HT-29 (cell line): ENCODE results near the gene SPDYE1. TPM values are rescaled to one million over a fixed set of nuclear protein-coding genes. Genes with fewer than 3 reads are reported as not detected.
"Not testable (repeated sequence)": the region's sequence is repeated elsewhere in the genome, so short reads cannot be mapped to it uniquely, and the experiment has no call there.

Source experiments
- DNase-seq: peaks from one replicate; pipeline ENCODE4 v3.0.0-alpha.2; 2015; ENCODE audit warnings: low spot score
- total RNA-seq: library from RNA; depleted of rRNA; stranded (reverse); fragments of >200 nt; shearing (Covaris generic); gene quantifications from 2 replicates; pipeline ENCODE4 v1.2.3, GENCODE V29; 2014

The SPDYE1 gene
- total RNA-seq, 1 experiment from 2014 or later = not detected

GRCh38 chr7:43992896-43993295, 4.8 kb upstream of the SPDYE1 start:
- not testable (repeated sequence) for DNase-seq

GRCh38 chr7:43994681-43995080, 3.0 kb upstream of the SPDYE1 start:
- DNase-seq = not testable (repeated sequence)

GRCh38 chr7:44012081-44012480, 14.4 kb downstream of the SPDYE1 start:
- not testable (repeated sequence) for DNase-seq

GRCh38 chr7:44015090-44015489, 17.4 kb downstream of the SPDYE1 start:
- not testable (repeated sequence) for DNase-seq

GRCh38 chr7:44018857-44019807, 21.4 kb downstream of the SPDYE1 start:
- peak; percentile 98 for DNase-seq

- not testable (repeated sequence) for DNase-seq
These were observed 22.1 kb downstream of the SPDYE1 start for GRCh38 chr7:44019825-44020224.

GRCh38 chr7:44022069-44022468, 24.4 kb downstream of the SPDYE1 start:
- not testable (repeated sequence) for DNase-seq

GRCh38 chr7:44022796-44023467, 25.2 kb downstream of the SPDYE1 start:
- DNase-seq = not testable (repeated sequence)

GRCh38 chr7:44029433-44029832, 31.7 kb downstream of the SPDYE1 start:
- not testable (repeated sequence) for DNase-seq

GRCh38 chr7:44030029-44030428, 32.3 kb downstream of the SPDYE1 start:
- DNase-seq = not testable (repeated sequence)

GRCh38 chr7:44031319-44031718, 33.6 kb downstream of the SPDYE1 start:
- DNase-seq = not testable (repeated sequence)

GRCh38 chr7:44032031-44032430, 34.3 kb downstream of the SPDYE1 start:
- not testable (repeated sequence) for DNase-seq

GRCh38 chr7:44033971-44034844, 36.5 kb downstream of the SPDYE1 start:
- DNase-seq = not testable (repeated sequence)

- DNase-seq = peak; percentile 85
These were observed 38.7 kb downstream of the SPDYE1 start for GRCh38 chr7:44036364-44036763.

- DNase-seq = not testable (repeated sequence)
These were observed 40.3 kb downstream of the SPDYE1 start for GRCh38 chr7:44037951-44038350.

GRCh38 chr7:44038553-44038952, 40.9 kb downstream of the SPDYE1 start:
- not testable (repeated sequence) for DNase-seq

- DNase-seq = peak; percentile 93
These were observed 41.4 kb downstream of the SPDYE1 start for GRCh38 chr7:44038961-44039558.

GRCh38 chr7:44039800-44040492, 42.2 kb downstream of the SPDYE1 start:
- DNase-seq = not testable (repeated sequence)

- DNase-seq = peak; percentile 26
These were observed 42.8 kb downstream of the SPDYE1 start for GRCh38 chr7:44040493-44040891.

GRCh38 chr7:44042221-44042620, 44.5 kb downstream of the SPDYE1 start:
- no peak for DNase-seq
